Measurements from ENCODE around the gene DNAJC24.

DNAJC24 gene

GRCh38 chr11:31414338-31414737, 44.7 kb downstream of the DNAJC24 start:
- no peak for DNase-seq

- no peak for DNase-seq
Measured at GRCh38 chr11:31415435-31415834, 45.8 kb downstream of the DNAJC24 start.

GRCh38 chr11:31417357-31417756, 47.7 kb downstream of the DNAJC24 start:
- no peak for DNase-seq

GRCh38 chr11:31417816-31418215, 48.2 kb downstream of the DNAJC24 start:
- DNase-seq, result no peak

GRCh38 chr11:31419138-31419537, 49.5 kb downstream of the DNAJC24 start:
- no peak for DNase-seq

DNA sequence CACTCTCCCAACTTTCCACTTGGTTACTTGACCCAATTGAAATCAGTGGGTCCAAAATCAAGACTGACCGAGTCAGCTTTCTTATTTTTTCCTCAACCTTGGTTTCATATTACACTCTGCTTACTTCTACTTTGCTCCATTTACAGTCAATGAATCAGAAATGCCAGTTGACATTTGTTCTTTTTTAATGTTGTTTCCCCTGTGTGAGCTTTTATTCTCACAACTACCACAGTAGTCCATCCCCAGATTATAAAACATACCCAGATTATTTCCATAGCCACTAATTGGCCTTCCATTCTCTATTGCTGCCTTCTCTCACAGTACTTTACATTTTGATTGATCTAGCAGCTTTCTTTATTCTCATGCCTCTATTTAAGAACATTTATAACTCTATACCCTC, 50.0 kb downstream of the DNAJC24 start:
- DNase-seq, result no peak

DNA sequence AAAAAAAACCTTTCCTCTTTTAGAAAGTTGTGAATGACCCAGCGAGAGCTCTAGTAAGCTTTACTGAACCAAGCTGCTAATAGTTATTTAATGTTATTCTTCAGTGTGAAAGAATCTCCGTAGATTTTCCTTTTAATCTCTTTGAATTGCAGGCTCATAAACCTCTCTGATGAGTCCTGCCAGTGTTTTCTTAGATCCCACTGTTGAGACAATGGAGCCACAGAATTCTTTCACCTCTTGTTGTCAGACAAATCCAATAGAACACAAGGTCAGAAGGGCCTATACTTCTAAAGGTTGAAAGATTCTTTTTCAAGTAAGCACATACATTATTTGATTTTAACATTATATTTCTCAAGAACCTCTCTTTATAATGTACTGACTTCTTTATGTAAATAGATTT, 52.2 kb downstream of the DNAJC24 start:
- no peak for DNase-seq

GRCh38 chr11:31422703-31423102, 53.0 kb downstream of the DNAJC24 start:
- DNase-seq, result no peak

DNA sequence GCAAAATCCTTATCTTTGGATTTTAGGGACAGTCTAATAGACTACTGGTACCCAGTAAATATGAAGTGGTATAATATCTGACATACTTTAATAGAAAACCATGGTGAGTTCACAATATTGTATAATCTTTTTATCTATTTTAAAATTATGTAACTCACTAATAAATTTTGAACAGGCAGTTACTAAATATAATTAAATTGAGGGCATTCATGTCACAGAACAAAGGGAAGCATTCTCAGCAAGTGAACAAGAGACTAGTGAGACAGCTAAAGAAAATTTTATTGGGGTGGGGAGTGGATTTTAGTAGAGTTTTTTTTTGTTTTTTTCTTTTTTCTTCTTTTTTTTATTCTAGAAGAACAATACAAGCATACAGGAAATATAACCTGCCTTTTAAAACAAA, 55.0 kb downstream of the DNAJC24 start:
- DNase-seq, result no peak

DNA sequence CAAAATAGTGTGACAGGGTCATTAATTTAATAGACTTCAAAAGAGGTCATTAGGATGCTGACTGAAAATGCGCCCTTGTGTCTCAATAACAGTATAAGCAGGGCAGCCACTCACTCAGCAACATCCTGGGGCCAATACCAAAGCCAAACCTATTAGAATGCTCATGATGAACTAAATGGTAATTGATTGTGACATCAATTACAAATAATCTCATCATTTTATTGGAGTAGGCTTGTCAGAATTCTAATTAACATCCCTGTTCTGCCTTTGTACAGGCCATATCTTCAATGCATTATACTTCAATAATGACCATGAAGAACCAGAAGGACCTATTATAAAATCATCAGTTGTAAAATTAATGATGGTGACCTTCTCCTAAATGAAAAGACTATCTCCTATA, 64.2 kb downstream of the DNAJC24 start:
- DNase-seq, result no peak

- DNase-seq, result no peak
Measured at GRCh38 chr11:31437742-31438435, 68.2 kb downstream of the DNAJC24 start.

GRCh38 chr11:31441296-31441695, 71.6 kb downstream of the DNAJC24 start:
- no peak for DNase-seq

DNA sequence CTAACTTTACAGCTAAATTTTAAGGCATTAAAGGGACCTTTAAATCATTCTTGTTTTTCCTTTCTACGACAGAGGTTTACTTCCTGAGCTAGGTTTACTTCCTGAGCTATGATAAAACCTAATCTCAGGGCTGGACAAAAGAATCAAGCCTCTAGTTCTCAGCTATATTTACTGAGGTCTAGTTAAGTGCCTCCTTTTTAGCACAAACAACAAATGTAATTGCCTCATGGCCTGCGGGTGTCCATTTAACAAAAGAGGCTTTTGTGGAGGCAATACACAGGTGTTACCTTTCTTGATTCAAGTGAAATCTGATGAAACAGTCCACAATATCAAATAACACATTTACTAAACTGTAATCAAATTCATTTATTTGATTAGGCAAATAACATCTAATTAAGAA, 72.4 kb downstream of the DNAJC24 start:
- DNase-seq, result no peak

GRCh38 chr11:31443802-31444201, 74.1 kb downstream of the DNAJC24 start:
- DNase-seq, result no peak

- no peak for DNase-seq
Measured at GRCh38 chr11:31445621-31446020, 76.0 kb downstream of the DNAJC24 start.

- no peak for DNase-seq
Measured at GRCh38 chr11:31449040-31449439, 79.4 kb downstream of the DNAJC24 start.

DNA sequence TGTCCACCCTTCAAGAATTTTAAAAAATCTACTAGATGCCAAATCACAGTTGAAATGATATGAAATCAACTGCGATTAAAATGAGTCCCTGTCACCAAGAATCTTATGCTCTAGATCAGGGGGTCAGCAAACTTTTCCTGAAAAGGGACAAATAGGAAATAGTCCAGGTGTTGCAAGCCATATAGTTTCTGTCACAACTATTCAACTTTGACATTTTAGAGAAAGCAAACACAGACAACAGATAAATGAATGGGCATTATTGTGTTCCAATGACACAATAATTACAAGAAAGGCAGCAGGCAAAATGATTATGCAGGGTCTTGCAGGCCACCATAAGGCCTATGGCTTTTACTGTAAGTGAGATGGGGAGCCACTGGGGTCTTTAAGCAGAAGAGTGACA, 81.2 kb downstream of the DNAJC24 start:
- DNase-seq, result no peak

DNA sequence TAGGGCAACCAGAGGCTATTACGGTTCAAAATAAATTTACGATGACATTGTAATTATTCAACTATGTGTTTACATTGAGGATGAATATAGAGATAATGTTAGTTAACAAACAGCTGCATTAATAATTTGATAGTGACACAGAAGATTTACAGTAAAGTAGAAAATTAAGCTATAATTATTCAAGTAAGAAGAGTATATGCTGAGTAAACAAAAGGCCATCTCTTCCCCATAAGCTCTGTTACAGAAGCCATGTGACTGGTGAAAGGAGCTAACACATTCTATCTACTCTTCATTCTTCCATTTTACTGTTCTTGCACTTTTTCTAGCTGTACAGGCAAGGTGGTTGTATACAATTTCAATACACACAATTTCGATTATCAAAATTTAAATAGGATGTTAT, 85.5 kb downstream of the DNAJC24 start:
- DNase-seq, result no peak

GRCh38 chr11:31464436-31464835, 94.8 kb downstream of the DNAJC24 start:
- no peak for DNase-seq

- no peak for DNase-seq
Measured at GRCh38 chr11:31474083-31474482, 104.4 kb downstream of the DNAJC24 start.

- no peak for DNase-seq
Measured at GRCh38 chr11:31477528-31478222, 108.0 kb downstream of the DNAJC24 start.

DNA sequence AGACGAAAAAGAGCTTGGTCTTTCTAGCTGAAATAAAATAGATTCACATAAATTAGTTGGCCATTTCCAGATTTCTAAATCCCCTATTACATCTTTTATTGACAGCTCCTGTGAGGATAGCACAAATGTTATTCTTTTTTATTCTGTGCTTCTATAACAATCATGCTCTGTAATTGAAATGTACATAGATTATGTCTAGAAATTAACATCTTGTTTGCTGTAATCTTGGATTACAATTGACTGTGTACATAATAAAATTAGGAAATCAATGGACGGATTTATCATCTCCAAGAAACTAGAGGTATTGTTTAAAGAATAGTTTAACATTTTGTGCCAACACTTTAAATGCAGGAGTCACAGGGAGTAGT, 108.5 kb downstream of the DNAJC24 start:
- DNase-seq, result no peak

GRCh38 chr11:31479066-31479465, 109.4 kb downstream of the DNAJC24 start:
- DNase-seq, result no peak

All from nucleus accumbens (tissue), 56 donors.